Motor neuron (in vitro differentiated cells): ENCODE data around the gene IP6K2. TPM values are rescaled to one million over a fixed set of nuclear protein-coding genes. Genes with fewer than 3 reads are reported as not detected.

Experiments used
- ATAC-seq, 8 experiments: fragments of 200-7000 bp; cut with Tn5 transposase; replicated peaks in 6 of 8; 2 replicates each; pipeline ENCODE4 v1.8.0; 2021; ENCODE audit warnings: mild to moderate bottlenecking in 8 of 8, moderate library complexity in 8 of 8
- H3K27ac ChIP-seq, 2 donors: fragments of 250-450 bp; sonication (Bioruptor Pico); 2 replicates each; pipeline ENCODE4 v1.9.0; 2021; ENCODE audit warnings: antibody characterized with exemption in 2 of 2, mild to moderate bottlenecking in 2 of 2, moderate library complexity in 1 of 2
- H3K4me1 ChIP-seq, 2 donors: fragments of 250-450 bp; sonication (Bioruptor Pico); replicated peaks in 1 of 2; 2 replicates each; pipeline ENCODE4 v1.6.1; 2021; ENCODE audit warnings: antibody characterized with exemption in 2 of 2, mild to moderate bottlenecking in 2 of 2, moderate library complexity in 1 of 2
- H3K4me3 ChIP-seq, 5 donors: fragments of 250-450 bp; sonication (Bioruptor Pico); 2 replicates each; pipeline ENCODE4 v1.9.0; 2021; ENCODE audit warnings: antibody characterized with exemption in 5 of 5, mild to moderate bottlenecking in 5 of 5, moderate library complexity in 4 of 5
- WGBS, 10 experiments: fragments of 450-650 bp; shearing (Covaris generic); methylation state at CpG; one replicate each; pipeline ENCODE4 v1.0.0; 2022; 5-methylcytosine and 5-hydroxymethylcytosine counted together
- in situ Hi-C, 9 experiments: fragments of 400-800 bp; cut with MboI; loops; one replicate each; pipeline ENCODE4 v1.15.0; 2021; ENCODE audit warnings: low sequenced_read_pairs in 9 of 9, low pct_unique_long_range_greater_than_20kb in 2 of 9; ENCODE audit not compliant: unreplicated experiment in 9 of 9
- total RNA-seq, 8 experiments: library from RNA; unstranded; fragments of 300-600 nt; gene quantifications; 2 replicates each; pipeline versions ENCODE4 v1.2.3 to v1.2.4, GENCODE V29; 2022

Gene IP6K2
- total RNA-seq, 8 experiments from 2014 or later: 81.9 to 215 (median 154) TPM

DNA sequence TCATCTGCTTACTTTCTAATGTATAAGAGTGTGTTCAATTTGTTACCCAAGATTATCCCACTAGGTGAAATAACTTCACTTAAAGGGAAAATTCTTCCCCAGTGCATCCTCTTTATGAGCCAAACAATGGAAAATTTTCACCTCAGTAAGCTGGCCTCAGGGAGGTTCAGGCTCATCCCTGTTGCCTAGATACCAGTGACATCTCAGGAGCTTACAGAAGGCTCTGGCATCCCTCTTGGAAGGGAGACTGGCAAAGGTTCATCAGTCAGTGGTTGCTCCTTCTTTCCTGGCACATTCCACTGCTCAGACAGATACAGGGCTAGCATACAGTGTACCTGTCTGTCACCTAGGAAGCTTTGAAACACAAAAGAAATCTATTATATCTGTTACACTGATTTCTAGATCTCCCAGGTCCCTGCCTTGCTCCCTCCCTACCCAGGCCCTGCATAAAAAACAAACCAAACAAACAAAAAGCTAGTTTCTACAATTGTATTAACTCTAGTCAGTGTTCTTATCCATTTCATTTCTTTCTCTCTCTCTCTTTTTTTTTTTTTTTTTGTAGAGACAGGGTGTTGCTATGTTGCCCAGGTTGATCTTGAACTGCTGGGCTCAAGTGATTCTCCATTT, 1.7 kb downstream of the IP6K2 start:
- ATAC-seq: peak in 3 of 8 experiments; percentile 3 to 26 (median 4)
- peak overlapping the region; percentile 77 to 93 (median 80) for H3K4me3 ChIP-seq
- in situ Hi-C loops: no loop called here
- peaks cover 10 to 15% of the 10 kb centered on the region in 2 donors for H3K4me1 ChIP-seq
- H3K27ac ChIP-seq: no peak overlapping the region

GRCh38 chr3:48711727-48712126, 5.3 kb downstream of the IP6K2 start:
- in situ Hi-C loops: no loop called here
- ATAC-seq: no peak
- Histone ChIP-seq H3K4me1 (peaks cover 10 to 11% of the 10 kb centered on the region in 2 donors), H3K27ac (no peak overlapping the region), H3K4me3 (no peak overlapping the region)
- 50 to 100% (median 100%) methylated on average over 1 to 2 of the region's 2 CpGs; no CpG with 5 or more reads in 1 of the 10 experiments for WGBS, 10 experiments

DNA sequence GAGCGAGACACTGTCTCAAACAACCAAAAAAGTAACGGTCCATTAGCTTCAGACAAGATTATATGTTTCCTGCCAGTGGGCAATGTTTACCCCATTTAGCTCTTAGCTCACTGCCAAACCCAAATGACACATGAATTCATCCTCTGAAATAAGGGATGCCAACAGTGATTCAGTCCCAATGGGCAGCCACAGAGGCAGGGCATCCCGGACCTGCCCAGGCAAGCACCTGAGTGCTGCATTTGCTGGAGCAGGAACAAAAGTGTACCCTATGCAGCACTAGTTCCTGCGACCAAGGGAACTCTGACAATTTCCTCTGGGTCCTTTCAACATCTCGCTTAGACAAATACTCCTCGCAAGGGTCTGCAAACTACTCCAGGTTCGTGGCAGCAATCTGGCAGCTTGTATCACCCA, 8.0 kb downstream of the IP6K2 start:
- H3K4me3 ChIP-seq: no peak overlapping the region
- no peaks in the 10 kb centered on the region for H3K4me1 ChIP-seq
- no peak overlapping the region for H3K27ac ChIP-seq
- in situ Hi-C loops: no loop called here
- peak in 1 of 8 experiments; percentile 20 for ATAC-seq
- WGBS, 10 experiments: 57 to 100% (median 95%) methylated on average over 1 to 5 of the region's 7 CpGs; no CpG with 5 or more reads in 5 of the 10 experiments

DNA sequence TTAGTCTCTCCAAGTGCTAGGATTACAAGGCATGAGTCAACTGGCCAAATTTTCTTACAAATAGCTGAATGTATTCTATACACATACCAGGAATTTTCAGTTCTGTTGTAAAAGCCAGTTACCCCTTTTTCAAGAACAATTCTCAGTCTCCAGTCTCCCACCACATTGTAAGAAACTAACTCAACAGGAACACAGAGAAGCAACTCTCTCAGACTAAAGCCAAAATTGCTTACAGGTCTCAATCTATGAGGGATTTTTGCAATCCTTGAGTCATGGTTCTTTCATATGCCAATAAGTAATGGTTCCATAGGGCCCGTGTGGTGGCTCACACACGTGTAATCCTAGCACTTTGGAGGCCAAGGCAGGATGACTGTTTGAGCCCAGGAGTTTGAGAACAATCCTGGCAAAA, 8.5 kb downstream of the IP6K2 start:
- in situ Hi-C loops: no loop called here
- H3K4me1 ChIP-seq: no peaks in the 10 kb centered on the region
- ATAC-seq: peak in 2 of 8 experiments; percentile 25 to 71
- WGBS, 10 experiments: 60% methylated on average over 1 of the region's 2 CpGs; no CpG with 5 or more reads in 9 of the 10 experiments
- no peak overlapping the region for H3K4me3 ChIP-seq
- no peak overlapping the region for H3K27ac ChIP-seq

GRCh38 chr3:48707157-48707556, 9.9 kb downstream of the IP6K2 start:
- Histone ChIP-seq H3K27ac (no peak overlapping the region), H3K4me3 (no peak overlapping the region), H3K4me1 (no peaks in the 10 kb centered on the region)
- in situ Hi-C loops: no loop called here
- no peak for ATAC-seq
- WGBS, 10 experiments: 87 to 100% (median 97%) methylated on average over 1 to 5 of the region's 5 CpGs; no CpG with 5 or more reads in 3 of the 10 experiments

GRCh38 chr3:48702320-48702920, 14.6 kb downstream of the IP6K2 start:
- peaks cover 0 to 2% of the 10 kb centered on the region in 2 donors for H3K4me1 ChIP-seq
- 70 to 100% (median 78%) methylated on average over 1 to 4 of the region's 6 CpGs; no CpG with 5 or more reads in 1 of the 10 experiments for WGBS, 10 experiments
- ATAC-seq: peak in 2 of 8 experiments; percentile 16 to 42
- no peak overlapping the region for H3K27ac ChIP-seq
- in situ Hi-C loops: no loop called here
- H3K4me3 ChIP-seq: no peak overlapping the region

DNA sequence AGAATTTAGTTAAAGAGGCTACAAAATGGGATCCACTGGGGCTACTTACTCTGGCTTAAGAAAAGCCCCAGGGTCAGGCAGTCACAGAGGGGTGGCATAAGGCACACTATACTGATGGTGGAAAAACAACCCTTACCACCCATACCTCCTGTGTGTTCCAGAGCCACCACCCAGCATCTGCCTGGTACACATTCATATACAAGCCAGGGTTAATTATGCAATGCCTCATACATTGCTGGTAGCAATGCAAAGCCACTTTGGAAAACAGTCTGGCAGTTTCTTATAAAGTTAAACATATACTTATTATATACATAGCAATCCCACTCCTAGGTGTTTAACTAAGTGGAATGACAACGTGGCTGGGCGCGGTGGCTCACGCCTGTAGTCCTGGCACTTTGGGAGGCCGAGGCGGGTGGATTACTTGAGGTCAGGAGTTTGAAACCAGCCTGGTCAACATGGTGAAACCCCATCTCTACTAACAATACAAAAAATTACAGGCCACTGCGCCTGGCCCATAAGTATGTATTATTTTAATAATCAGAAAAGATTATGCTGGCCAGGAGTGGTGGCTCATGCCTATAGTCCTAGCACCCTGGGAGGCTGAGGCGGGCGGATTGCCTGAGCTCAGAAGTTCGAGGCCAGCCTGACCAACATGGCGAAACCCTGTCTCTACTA, 16.2 kb downstream of the IP6K2 start:
- Histone ChIP-seq H3K27ac (no peak overlapping the region), H3K4me3 (no peak overlapping the region), H3K4me1 (peaks cover 0 to 3% of the 10 kb centered on the region in 2 donors)
- in situ Hi-C loops: no loop called here
- peak in 4 of 8 experiments; percentile 17 to 83 (median 58) for ATAC-seq
- 59 to 100% (median 97%) methylated on average over 3 to 8 of the region's 11 CpGs; no CpG with 5 or more reads in 4 of the 10 experiments for WGBS, 10 experiments

- WGBS, 10 experiments: 86 to 100% (median 100%) methylated on average over 1 to 7 of the region's 8 CpGs; no CpG with 5 or more reads in 2 of the 10 experiments
- ATAC-seq: no peak
- Histone ChIP-seq H3K4me1 (peaks cover 14 to 18% of the 10 kb centered on the region in 2 donors), H3K4me3 (no peak overlapping the region), H3K27ac (no peak overlapping the region)
- in situ Hi-C loops: no loop called here
Measured at GRCh38 chr3:48698891-48699290, 18.1 kb downstream of the IP6K2 start.

DNA sequence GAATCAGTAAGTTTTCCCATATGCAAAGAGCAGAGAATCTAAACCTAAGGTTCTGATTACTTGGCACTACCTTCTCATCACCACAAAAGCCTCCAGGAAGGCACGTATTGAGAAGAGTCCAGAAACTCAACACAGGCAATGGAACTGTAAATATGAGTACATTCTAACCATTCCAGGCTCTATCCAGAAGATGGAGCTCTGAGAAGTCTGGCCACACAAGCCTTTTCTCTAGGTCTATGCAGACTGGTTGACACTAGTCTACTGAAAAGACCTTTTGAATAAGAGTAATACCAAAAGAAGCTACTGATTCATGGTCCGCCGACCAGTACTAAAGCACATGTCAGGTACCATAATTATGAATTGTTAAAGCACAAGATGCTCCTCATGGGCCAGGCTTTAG, 19.1 kb downstream of the IP6K2 start:
- ATAC-seq: no peak

GRCh38 chr3:48696601-48697000, 20.4 kb downstream of the IP6K2 start:
- no peak for ATAC-seq
- Histone ChIP-seq H3K27ac (no peak overlapping the region), H3K4me3 (no peak overlapping the region), H3K4me1 (peaks cover 14 to 18% of the 10 kb centered on the region in 2 donors)
- in situ Hi-C loops: no loop called here

More for the DNA sequence above, 19.1 kb downstream of the IP6K2 start:
- in situ Hi-C loops: no loop called here
- 80 to 100% (median 91%) methylated on average over 1 to 3 of the region's 3 CpGs; no CpG with 5 or more reads in 4 of the 10 experiments for WGBS, 10 experiments
- peaks cover 14 to 18% of the 10 kb centered on the region in 2 donors for H3K4me1 ChIP-seq
- H3K4me3 ChIP-seq: no peak overlapping the region
- no peak overlapping the region for H3K27ac ChIP-seq

- in situ Hi-C loops: no loop called here
- no peak for ATAC-seq
- Histone ChIP-seq H3K27ac (no peak overlapping the region), H3K4me1 (peaks cover 14 to 18% of the 10 kb centered on the region in 2 donors), H3K4me3 (no peak overlapping the region)
- 83 to 100% (median 94%) methylated on average over 3 to 5 of the region's 5 CpGs; no CpG with 5 or more reads in 5 of the 10 experiments for WGBS, 10 experiments
Measured at GRCh38 chr3:48696156-48696555, 20.9 kb downstream of the IP6K2 start.

- 0 to 80% (median 42%) methylated on average over 1 to 8 of the region's 9 CpGs; no CpG with 5 or more reads in 2 of the 10 experiments for WGBS, 10 experiments
- in situ Hi-C loops: no loop called here
Measured at GRCh38 chr3:48695393-48695753, 21.6 kb downstream of the IP6K2 start.

More at GRCh38 chr3:48695393-48695753, 21.6 kb downstream of the IP6K2 start:
- ATAC-seq: peak; percentile 67 to 87 (median 78)
- H3K4me3 ChIP-seq: no peak overlapping the region
- peak overlapping the region; percentile 13 to 60 for H3K27ac ChIP-seq
- peaks cover 14 to 18% of the 10 kb centered on the region in 2 donors for H3K4me1 ChIP-seq
